ENCODE data around the gene CCDC159. TPM values are rescaled to one million over a fixed set of nuclear protein-coding genes. Genes with fewer than 3 reads are reported as not detected.

Gene CCDC159
- total RNA-seq, 2 experiments from 2014 or later, result 35.5 to 42.4 TPM

GRCh38 chr19:11375143-11375948, 29.0 kb downstream of the CCDC159 start:
- Histone ChIP-seq H3K27ac (ENCODE audit: low read depth in 1 of 2, low read length in 2 of 2) (peak overlapping the region; percentile 97 to 99), H3K36me3 (ENCODE audit: insufficient read depth, low read length) (peaks cover 14% of the 10 kb centered on the region), H3K4me1 (ENCODE audit: insufficient read depth, low read length) (peaks cover 53% of the 10 kb centered on the region), H3K27me3 (ENCODE audit: control insufficient read depth in 1 of 2, insufficient read depth in 2 of 2, low read length in 2 of 2) (no peaks in the 10 kb centered on the region), H3K4me3 (ENCODE audit: low read length) (peak overlapping the region; percentile 87), H3K9me3 (ENCODE audit: control insufficient read depth in 1 of 2, insufficient read depth in 1 of 2, low read length in 2 of 2) (no peaks in the 10 kb centered on the region)
- CTCF ChIA-PET, result interaction anchor here (0.6 to 3.4 kb wide), 5 partner anchors 9 to 107 kb away, joined by 3 to 16 read pairs (median 9); partner anchors contain the start of genes EPOR, ODAD3 and PRKCSH
- DNase-seq, result peak; percentile 52 to 93 (median 74)
- TF ChIP-seq CTCF (IDR thresholded peaks at IDR 0.05), result no peak
- peak; percentile 53 for ATAC-seq (ENCODE audit: poor library complexity)
- H3K27ac Mint-ChIP-seq, result no peak overlapping the region
- H3K27me3 Mint-ChIP-seq, result no peaks in the 10 kb centered on the region
- H3K36me3 Mint-ChIP-seq (ENCODE audit: low read depth), result peaks cover 17% of the 10 kb centered on the region
- intact Hi-C loops (cut with DNase I, micrococcal nuclease), result loop anchor here (1.0 to 10.0 kb wide), 5 partner anchors 29 to 503 kb away; partner anchors contain the start of genes ODAD3 (in 2 of the 2), PRKCSH (in 2 of the 2), CARM1 (in 1 of the 2) and CCDC159 (in 1 of the 2)
- peaks cover 27% of the 10 kb centered on the region for H3K4me1 Mint-ChIP-seq (ENCODE audit: low read depth)
- no peak overlapping the region for H3K4me3 Mint-ChIP-seq
- POLR2A ChIA-PET, result interaction anchor here (0.5 to 2.7 kb wide), 31 partner anchors 8 to 1790 kb away, joined by 3 to 86 read pairs (median 4); partner anchors contain the start of genes CCDC159, ECSIT, ELOF1 and EPOR
- no peaks in the 10 kb centered on the region for H3K9me3 Mint-ChIP-seq

- Histone ChIP-seq H3K4me1 (ENCODE audit: insufficient read depth, low read length) (peaks cover 70% of the 10 kb centered on the region), H3K27me3 (ENCODE audit: control insufficient read depth in 1 of 2, insufficient read depth in 2 of 2, low read length in 2 of 2) (peaks cover 0 to 3% of the 10 kb centered on the region in 2 experiments), H3K4me3 (ENCODE audit: low read length) (no peak overlapping the region), H3K9me3 (ENCODE audit: control insufficient read depth in 1 of 2, insufficient read depth in 1 of 2, low read length in 2 of 2) (no peaks in the 10 kb centered on the region), H3K27ac (ENCODE audit: low read depth in 1 of 2, low read length in 2 of 2) (no peak overlapping the region), H3K36me3 (ENCODE audit: insufficient read depth, low read length) (peaks cover 14% of the 10 kb centered on the region)
- peak overlapping the region; percentile 50 for H3K27ac Mint-ChIP-seq
- no peak for TF ChIP-seq CTCF (IDR thresholded peaks at IDR 0.05)
- peaks cover 44% of the 10 kb centered on the region for H3K4me1 Mint-ChIP-seq (ENCODE audit: low read depth)
- peaks cover 9% of the 10 kb centered on the region for H3K36me3 Mint-ChIP-seq (ENCODE audit: low read depth)
- H3K9me3 Mint-ChIP-seq, result no peaks in the 10 kb centered on the region
- intact Hi-C loops (cut with DNase I, micrococcal nuclease), result loop anchor here (5.0 to 10.0 kb wide), 3 partner anchors 128 to 505 kb away; partner anchors contain the start of genes CARM1 (in 1 of the 2), TIMM29 (in 1 of the 2), YIPF2 (in 1 of the 2) and ZNF653 (in 1 of the 2)
- DNase-seq, result peak in 4 of 14 experiments; percentile 36 to 44 (median 42)
- peak overlapping the region; percentile 67 for H3K4me3 Mint-ChIP-seq
- ATAC-seq (ENCODE audit: poor library complexity), result no peak
- ChIA-PET POLR2A (interaction anchor here (0.9 to 1.0 kb wide), 2 partner anchors 45 to 58 kb away, joined by 3 to 7 read pairs; partner anchors contain the start of gene PRKCSH), CTCF (interaction anchor here (1.3 to 3.4 kb wide), 2 partner anchors 57 to 83 kb away, joined by 7 to 16 read pairs; partner anchors contain the start of gene ODAD3)
- H3K27me3 Mint-ChIP-seq, result peaks cover 12% of the 10 kb centered on the region
Measured at GRCh38 chr19:11377237-11377636, 30.9 kb downstream of the CCDC159 start.

GRCh38 chr19:11377756-11378155, 31.4 kb downstream of the CCDC159 start:
- H3K27ac Mint-ChIP-seq, result no peak overlapping the region
- ATAC-seq (ENCODE audit: poor library complexity) (no peak), DNase-seq (no peak)
- no peak overlapping the region for H3K27ac ChIP-seq (ENCODE audit: low read depth in 1 of 2, low read length in 2 of 2)
- H3K27me3 Mint-ChIP-seq, result peaks cover 15% of the 10 kb centered on the region
- CTCF ChIA-PET, result interaction anchor here (1.3 to 3.4 kb wide), 2 partner anchors 57 to 84 kb away, joined by 7 to 16 read pairs; partner anchors contain the start of gene ODAD3
- intact Hi-C loops (cut with DNase I, micrococcal nuclease), result loop anchor here (5.0 to 10.0 kb wide), 3 partner anchors 127 to 505 kb away; partner anchors contain the start of genes CARM1 (in 1 of the 2), TIMM29 (in 1 of the 2), YIPF2 (in 1 of the 2) and ZNF653 (in 1 of the 2)
- H3K27me3 ChIP-seq (ENCODE audit: control insufficient read depth in 1 of 2, insufficient read depth in 2 of 2, low read length in 2 of 2), result peaks cover 4 to 6% of the 10 kb centered on the region in 2 experiments
- no peak for TF ChIP-seq CTCF (IDR thresholded peaks at IDR 0.05)
- H3K4me3 Mint-ChIP-seq, result no peak overlapping the region
- H3K9me3 ChIP-seq (ENCODE audit: control insufficient read depth in 1 of 2, insufficient read depth in 1 of 2, low read length in 2 of 2), result peaks cover 0 to 3% of the 10 kb centered on the region in 2 experiments
- no peaks in the 10 kb centered on the region for H3K9me3 Mint-ChIP-seq
- H3K36me3 ChIP-seq (ENCODE audit: insufficient read depth, low read length), result peaks cover 14% of the 10 kb centered on the region
- peaks cover 47% of the 10 kb centered on the region for H3K4me1 Mint-ChIP-seq (ENCODE audit: low read depth)
- no peak overlapping the region for H3K4me3 ChIP-seq (ENCODE audit: low read length)
- H3K36me3 Mint-ChIP-seq (ENCODE audit: low read depth), result peaks cover 9% of the 10 kb centered on the region
- POLR2A ChIA-PET, result no interaction called here
- H3K4me1 ChIP-seq (ENCODE audit: insufficient read depth, low read length), result peaks cover 74% of the 10 kb centered on the region
